Renal cortex interstitium (tissue), 15 donors: ENCODE measurements around the gene GLUL. TPM values are rescaled to one million over a fixed set of nuclear protein-coding genes. Genes with fewer than 3 reads are reported as not detected.
A peak's percentile ranks its signal among the peaks of the same experiment; 100 is the strongest.

Source experiments
- DNase-seq, 11 donors: peaks; one replicate each; pipeline ENCODE4 v3.0.0-alpha.2; 2013; ENCODE audit warnings: low read depth in 9 of 11, low spot score in 4 of 11; ENCODE audit errors: extremely low read depth in 1 of 11
- long read RNA-seq, 16 experiments: transcript quantifications; one replicate each; lab custom pipeline, GENCODE V29; 2026
- polyA plus RNA-seq, 3 donors: library from polyadenylated mRNA; unstranded; fragments of 120-200 nt; gene quantifications; one replicate each; pipeline ENCODE4 v1.2.1, GENCODE V29; 2013; ENCODE audit not compliant: insufficient read length in 3 of 3

The GLUL gene
- 100 to 1,000 TPM; 298 to 309 (median 302) TPM for polyA plus RNA-seq
- long read RNA-seq, donor 1, full-length matches to known transcripts = 41 of 50 reads
- long read RNA-seq, donor 1, partial matches to known transcripts = 9 of 50 reads
- long read RNA-seq, donor 1, other reads (novel, unspliced or antisense) = 0 of 50 reads
- long read RNA-seq, donor 2, full-length matches to known transcripts = 50 of 62 reads
- long read RNA-seq, donor 2, partial matches to known transcripts = 12 of 62 reads
- long read RNA-seq, donor 2, other reads (novel, unspliced or antisense) = 0 of 62 reads
- long read RNA-seq, donor 3, full-length matches to known transcripts = 65 of 79 reads
- long read RNA-seq, donor 3, partial matches to known transcripts = 7 of 79 reads
- long read RNA-seq, donor 3, other reads (novel, unspliced or antisense) = 7 of 79 reads
- long read RNA-seq, donor 4, full-length matches to known transcripts = 45 of 45 reads
- long read RNA-seq, donor 4, partial matches to known transcripts = 0 of 45 reads
- long read RNA-seq, donor 4, other reads (novel, unspliced or antisense) = 0 of 45 reads
- long read RNA-seq, donor 5 = 0 reads
- long read RNA-seq, donor 6, full-length matches to known transcripts = 51 of 61 reads
- long read RNA-seq, donor 6, partial matches to known transcripts = 10 of 61 reads
- long read RNA-seq, donor 6, other reads (novel, unspliced or antisense) = 0 of 61 reads
- long read RNA-seq, donor 7, full-length matches to known transcripts = 57 of 57 reads
- long read RNA-seq, donor 7, partial matches to known transcripts = 0 of 57 reads
- long read RNA-seq, donor 7, other reads (novel, unspliced or antisense) = 0 of 57 reads
- long read RNA-seq, donor 8, full-length matches to known transcripts = 100 of 120 reads
- long read RNA-seq, donor 8, partial matches to known transcripts = 20 of 120 reads
- long read RNA-seq, donor 8, other reads (novel, unspliced or antisense) = 0 of 120 reads
- long read RNA-seq, donor 9, full-length matches to known transcripts = 43 of 43 reads
- long read RNA-seq, donor 9, partial matches to known transcripts = 0 of 43 reads
- long read RNA-seq, donor 9, other reads (novel, unspliced or antisense) = 0 of 43 reads
- long read RNA-seq, donor 10, full-length matches to known transcripts = 45 of 138 reads
- long read RNA-seq, donor 10, partial matches to known transcripts = 93 of 138 reads
- long read RNA-seq, donor 10, other reads (novel, unspliced or antisense) = 0 of 138 reads
- long read RNA-seq, donor 11, full-length matches to known transcripts = 63 of 63 reads
- long read RNA-seq, donor 11, partial matches to known transcripts = 0 of 63 reads
- long read RNA-seq, donor 11, other reads (novel, unspliced or antisense) = 0 of 63 reads
- long read RNA-seq, donor 12, full-length matches to known transcripts = 25 of 25 reads
- long read RNA-seq, donor 12, partial matches to known transcripts = 0 of 25 reads
- long read RNA-seq, donor 12, other reads (novel, unspliced or antisense) = 0 of 25 reads
- long read RNA-seq, donor 13, full-length matches to known transcripts = 98 of 121 reads
- long read RNA-seq, donor 13, partial matches to known transcripts = 23 of 121 reads
- long read RNA-seq, donor 13, other reads (novel, unspliced or antisense) = 0 of 121 reads
- long read RNA-seq, donor 14, full-length matches to known transcripts = 49 of 55 reads
- long read RNA-seq, donor 14, partial matches to known transcripts = 6 of 55 reads
- long read RNA-seq, donor 14, other reads (novel, unspliced or antisense) = 0 of 55 reads
- long read RNA-seq, donor 15, full-length matches to known transcripts = 23 of 23 reads
- long read RNA-seq, donor 15, partial matches to known transcripts = 0 of 23 reads
- long read RNA-seq, donor 15, other reads (novel, unspliced or antisense) = 0 of 23 reads
- long read RNA-seq, donor 16, full-length matches to known transcripts = 130 of 141 reads
- long read RNA-seq, donor 16, partial matches to known transcripts = 11 of 141 reads
- long read RNA-seq, donor 16, other reads (novel, unspliced or antisense) = 0 of 141 reads

- peak; percentile 74 to 95 (median 91) for DNase-seq
Measured at GRCh38 chr1:182391362-182392049, at the start of gene GLUL. TSS of gene GLUL (minus strand) at chr1:182391790. CDS start at chr1:182388737, 3,053 bp downstream.

GRCh38 chr1:182438326-182438725, 46.7 kb upstream of the GLUL start:
- DNase-seq = no peak

GRCh38 chr1:182433580-182433979, 42.0 kb upstream of the GLUL start:
- DNase-seq = no peak

DNA sequence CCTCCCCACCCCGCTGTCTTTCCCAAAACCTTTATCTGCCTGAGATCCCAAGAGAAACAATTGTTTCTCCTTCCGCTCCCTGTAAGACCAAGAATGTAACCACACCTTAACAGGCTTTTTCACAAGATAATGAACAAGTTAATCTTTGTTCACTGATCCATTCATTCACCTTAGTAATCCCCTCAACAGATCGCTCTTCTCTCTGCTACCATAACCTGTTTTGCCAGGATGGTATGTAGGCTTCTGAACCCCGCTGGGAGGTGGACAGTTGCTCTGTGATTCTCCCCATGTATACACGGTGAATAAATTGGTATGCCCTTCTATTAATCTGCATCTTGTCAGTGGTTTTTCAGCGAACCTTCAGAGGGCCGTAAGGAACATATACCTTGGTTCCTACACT, 39.7 kb upstream of the GLUL start:
- no peak for DNase-seq

DNA sequence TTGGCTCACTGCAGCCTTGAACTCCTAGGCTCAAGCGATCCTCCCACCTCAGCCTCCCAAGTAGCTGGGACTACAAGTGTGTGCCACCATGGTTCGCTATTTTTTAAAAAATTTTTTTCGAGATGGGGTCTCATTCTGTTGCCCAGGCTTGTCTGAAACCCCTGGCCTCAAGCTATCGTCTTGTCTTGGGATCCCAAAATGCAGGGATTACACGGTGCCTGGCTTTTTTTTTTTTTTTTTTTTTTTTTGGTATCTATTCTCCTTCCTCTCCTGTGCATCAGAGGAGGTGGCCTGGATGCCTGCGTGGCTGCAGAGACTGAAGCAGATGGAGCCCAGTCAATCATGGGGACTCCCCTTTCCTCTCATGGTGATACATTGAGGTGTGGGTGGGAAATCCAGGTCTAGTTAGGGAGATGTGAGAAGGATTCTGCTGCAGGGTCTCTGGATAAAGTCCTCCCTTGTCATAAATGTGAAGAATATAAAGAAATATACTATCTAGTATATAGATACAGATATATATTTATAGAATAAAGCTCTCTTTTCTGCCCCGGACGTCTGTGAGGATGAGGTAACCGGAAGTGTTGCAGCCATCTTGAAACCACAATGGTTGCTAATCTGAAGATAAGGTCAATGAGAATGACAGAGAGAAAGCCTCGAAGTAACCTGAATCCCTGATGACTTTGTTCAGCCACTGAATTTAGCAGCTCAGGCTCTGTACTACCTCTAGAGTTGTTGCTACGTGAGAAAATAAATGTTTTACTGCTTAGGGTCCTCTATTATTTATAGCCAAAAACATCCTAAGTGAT, 38.9 kb upstream of the GLUL start:
- DNase-seq = no peak

GRCh38 chr1:182428043-182428442, 36.5 kb upstream of the GLUL start:
- DNase-seq = no peak

DNA sequence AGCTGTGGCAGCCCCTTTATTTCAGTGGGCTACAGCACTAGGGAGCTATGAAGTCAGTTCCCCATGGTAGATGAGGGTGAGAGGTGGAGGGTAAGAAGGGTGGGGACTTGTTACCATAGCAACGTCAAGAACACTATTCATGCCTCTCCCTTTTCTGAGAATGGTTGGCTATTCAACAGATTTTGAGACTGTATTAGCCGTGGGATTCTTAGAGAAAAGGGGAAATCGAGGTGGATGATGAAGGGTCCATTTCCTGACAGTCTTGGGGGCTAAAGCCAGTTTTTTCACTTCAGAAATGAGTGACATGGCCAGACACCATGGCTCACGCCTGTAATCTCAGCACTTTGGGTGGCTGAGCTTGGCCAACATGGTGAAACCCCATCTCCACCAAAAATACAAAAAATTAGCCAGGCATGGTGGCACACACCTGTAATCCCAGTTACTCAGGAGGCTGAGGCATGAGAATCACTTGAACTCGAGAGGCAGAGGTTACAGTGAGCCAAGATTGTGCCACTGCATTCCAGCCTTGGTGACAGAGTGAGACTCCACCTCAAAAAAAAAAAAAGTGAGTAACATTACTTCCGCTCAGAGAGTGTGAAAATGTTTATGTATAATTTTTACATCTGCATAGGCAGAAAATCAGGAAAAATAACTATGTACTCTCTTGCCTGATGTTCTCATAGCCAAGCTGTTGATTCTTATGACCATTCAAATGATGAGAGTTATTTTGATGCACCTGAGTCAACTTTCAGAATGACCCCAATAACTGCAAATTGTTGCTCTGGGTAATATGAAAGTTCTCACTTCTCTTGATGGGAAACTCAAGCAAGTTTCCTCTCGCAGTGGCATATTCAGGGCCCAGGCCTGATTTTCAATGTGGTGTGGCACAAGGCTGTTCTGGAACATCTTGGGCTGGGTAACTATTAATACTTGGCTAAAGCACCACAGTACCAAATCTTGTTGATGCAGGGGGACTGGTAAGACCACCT, 35.1 kb upstream of the GLUL start:
- no peak for DNase-seq

DNA sequence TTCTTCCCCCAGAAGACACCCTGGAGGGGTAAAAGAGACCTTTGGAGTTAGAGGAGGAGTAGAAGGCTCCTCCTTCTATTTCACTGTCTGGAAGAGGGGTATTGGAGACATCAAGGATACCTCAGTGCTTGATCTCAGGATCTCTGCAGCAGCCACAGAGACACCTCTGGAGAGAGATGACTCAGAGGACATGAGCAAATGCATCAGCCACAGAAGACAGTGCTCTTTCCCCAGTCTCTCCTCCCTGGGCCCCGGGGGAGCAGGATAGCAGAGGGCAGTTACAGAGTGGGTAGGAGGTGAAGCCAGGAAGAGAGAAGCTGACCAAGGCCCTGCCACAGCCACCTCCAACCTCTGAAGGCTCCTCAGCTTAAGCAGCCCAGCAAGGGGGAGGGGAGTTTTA, 24.2 kb upstream of the GLUL start:
- DNase-seq = no peak

DNA sequence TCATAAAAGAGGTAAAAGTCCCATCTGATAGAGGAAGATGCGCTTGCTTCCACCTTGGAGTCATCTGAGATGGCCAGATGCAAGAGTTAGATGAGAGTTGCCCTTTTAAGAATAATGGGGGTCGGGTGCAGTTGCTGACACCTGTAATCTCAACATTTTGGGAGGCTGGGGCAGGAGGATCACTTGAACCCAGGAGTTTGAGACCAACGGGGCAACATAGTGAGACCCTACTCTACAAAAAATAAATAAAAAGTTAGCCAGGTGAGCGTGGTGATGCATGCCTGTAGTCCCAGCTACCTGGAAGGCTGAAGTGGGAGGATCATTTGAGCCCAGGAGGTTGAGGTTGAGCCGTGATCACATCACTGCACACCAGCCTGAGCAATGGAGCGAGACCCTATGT, 22.4 kb upstream of the GLUL start:
- DNase-seq = no peak

GRCh38 chr1:182413486-182413885, 21.9 kb upstream of the GLUL start:
- no peak for DNase-seq

DNA sequence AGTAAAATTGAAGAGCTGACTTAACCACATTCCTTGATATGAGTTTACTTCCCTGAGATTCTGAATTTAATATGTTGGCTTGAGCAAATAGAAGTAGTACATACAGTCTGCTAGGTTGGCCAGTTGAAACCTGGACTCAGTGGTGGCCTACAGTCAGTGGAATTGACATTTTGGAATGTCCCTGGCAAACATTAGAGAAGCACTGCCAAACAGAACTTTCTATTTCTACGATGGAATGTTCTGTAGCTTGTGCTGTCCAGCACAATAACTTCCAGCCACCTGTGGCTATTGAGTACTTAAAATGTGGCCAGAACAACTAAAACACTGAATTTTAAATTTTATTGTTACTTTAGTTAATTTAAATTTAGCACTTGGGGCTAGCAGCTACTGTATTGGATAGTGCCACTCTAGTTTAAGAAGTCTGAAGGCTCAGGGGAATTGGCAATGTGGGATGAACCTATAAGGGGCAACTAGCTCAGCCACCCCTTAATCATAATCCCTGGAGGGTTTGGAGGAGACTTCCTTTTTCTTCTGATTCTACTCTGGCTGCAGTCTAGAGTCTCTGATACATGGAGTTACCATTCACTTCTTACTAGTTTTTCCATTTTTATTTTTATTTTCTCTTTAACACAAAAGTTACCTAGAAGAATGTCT, 19.2 kb upstream of the GLUL start:
- no peak for DNase-seq

- no peak for DNase-seq
Measured at GRCh38 chr1:182410138-182410537, 18.5 kb upstream of the GLUL start.

DNA sequence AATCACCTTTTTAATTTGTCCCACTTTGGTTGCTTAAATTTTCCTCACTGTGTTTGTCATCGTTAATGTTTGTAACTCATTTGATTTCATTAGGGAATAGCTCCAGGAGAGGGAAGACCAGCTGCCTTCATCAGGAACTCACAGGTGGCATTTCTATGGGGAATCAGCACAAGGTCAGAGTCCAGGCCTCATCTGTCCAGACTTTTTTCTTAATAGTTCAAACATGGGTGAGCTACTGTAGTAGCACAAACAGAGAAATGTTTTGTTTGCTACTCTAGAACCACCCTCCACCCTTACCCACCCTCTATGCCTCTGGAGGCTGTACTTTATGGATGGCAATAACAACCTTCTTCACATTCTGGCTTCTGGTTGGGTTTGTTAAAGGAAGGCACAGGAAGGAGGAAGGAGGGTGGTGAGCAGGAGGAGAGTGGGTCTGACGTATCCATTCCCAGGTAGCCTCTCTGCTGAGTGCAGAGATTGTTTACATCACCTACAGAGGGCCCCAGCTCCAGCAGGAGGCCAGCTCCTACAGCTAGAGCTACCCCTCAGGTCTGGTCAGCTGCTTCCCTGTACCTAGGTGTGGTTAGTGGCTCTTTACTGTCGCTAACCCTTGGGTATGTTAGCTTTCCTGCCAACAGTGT, 17.0 kb upstream of the GLUL start:
- no peak for DNase-seq

GRCh38 chr1:182407724-182408123, 16.1 kb upstream of the GLUL start:
- no peak for DNase-seq
